Kidney (tissue), 14 donors: ENCODE measurements around the gene CATSPER1. TPM values are rescaled to one million over a fixed set of nuclear protein-coding genes. Genes with fewer than 3 reads are reported as not detected.

ENCODE experiments used
- DNase-seq, 5 donors: peaks; one replicate each; pipeline ENCODE4 v3.0.0-alpha.2; 2013 to 2020
- FAIRE-seq: peaks from 2 replicates; lab custom pipeline; 2012; peaks lifted over from hg19 to GRCh38; lab: Jason Lieb, UNC
- H3K27ac ChIP-seq, 2 donors: one replicate each; pipeline ENCODE4 v1.7.0; 2013; ENCODE audit warnings: low read depth in 2 of 2, low read length in 2 of 2, inconsistent platforms in 1 of 2
- H3K27me3 ChIP-seq: one replicate; pipeline ENCODE4 v1.7.1; 2013; ENCODE audit warnings: low read length, inconsistent platforms; ENCODE audit not compliant: control insufficient read depth, insufficient read depth
- H3K36me3 ChIP-seq, 3 donors: one replicate each; pipeline versions ENCODE4 v1.7.0 to v1.7.1; 2013; ENCODE audit warnings: low read length in 3 of 3, control low read depth in 1 of 3, inconsistent platforms in 1 of 3; ENCODE audit not compliant: insufficient read depth in 3 of 3, control insufficient read depth in 2 of 3
- H3K4me1 ChIP-seq, 3 donors: one replicate each; pipeline versions ENCODE4 v1.7.0 to v1.7.1; 2013; ENCODE audit warnings: low read length in 3 of 3, inconsistent platforms in 1 of 3, low read depth in 1 of 3; ENCODE audit not compliant: control insufficient read depth in 2 of 3, insufficient read depth in 2 of 3
- H3K4me3 ChIP-seq, 3 donors: one replicate each; pipeline versions ENCODE4 v1.7.0 to v1.8.1; 2013; ENCODE audit warnings: low read length in 3 of 3, control low read depth in 1 of 3, inconsistent platforms in 1 of 3
- H3K9ac ChIP-seq, 3 donors: one replicate each; pipeline versions ENCODE4 v1.7.0 to v1.7.1; 2013; ENCODE audit warnings: low read length in 3 of 3, control low read depth in 1 of 3, inconsistent platforms in 1 of 3
- H3K9me3 ChIP-seq, 3 donors: one replicate each; pipeline versions ENCODE4 v1.7.0 to v1.7.1; 2013; ENCODE audit warnings: low read length in 3 of 3, control low read depth in 1 of 3, inconsistent platforms in 1 of 3; ENCODE audit not compliant: control insufficient read depth in 2 of 3, insufficient read depth in 1 of 3
- CTCF ChIP-seq: IDR thresholded peaks from 3 replicates; pipeline ENCODE4 v1.5.1; 2012; ENCODE audit warnings: mild to moderate bottlenecking, moderate library complexity, borderline replicate concordance; ENCODE audit not compliant: insufficient read depth; ENCODE audit errors: extremely low read depth
- intact Hi-C: fragments of 100-400 bp; cut with DNase I; formaldehyde crosslinking; loops from one replicate; pipeline ENCODE4 v1.11.1; 2022
- polyA plus RNA-seq: library from polyadenylated mRNA; stranded (reverse); fragments of 350-450 nt; fragmentation: Illumina TruSeq; extraction: RNeasy Lipid Tissue Mini Kit (QIAGEN cat#74804); gene quantifications from one replicate; pipeline ENCODE4 v1.2.3, GENCODE V29; 2014; ENCODE audit warnings: low read depth, low replicate concordance; ENCODE audit not compliant: insufficient read depth
- total RNA-seq: library from RNA; stranded (reverse); fragmentation: NEBNext Ultra II Directional; extraction: Animal tissue kit (Norgen Biotek cat#: 25700); gene quantifications from one replicate; pipeline ENCODE4 v1.2.1, GENCODE V29; 2021
- donor health status: control.
- donor health status: control.
- donor health status: control.
- donor health status: control.
- donor health status: control.
- donor health status: DM: yes; HTN: yes; CAD: no.
- donor health status: Normal renal cell carcinoma (clear cell type).

The CATSPER1 gene
- total and polyA plus RNA-seq, 2 donors from 2014 or later: 0.76 TPM; not detected in 1

DNA sequence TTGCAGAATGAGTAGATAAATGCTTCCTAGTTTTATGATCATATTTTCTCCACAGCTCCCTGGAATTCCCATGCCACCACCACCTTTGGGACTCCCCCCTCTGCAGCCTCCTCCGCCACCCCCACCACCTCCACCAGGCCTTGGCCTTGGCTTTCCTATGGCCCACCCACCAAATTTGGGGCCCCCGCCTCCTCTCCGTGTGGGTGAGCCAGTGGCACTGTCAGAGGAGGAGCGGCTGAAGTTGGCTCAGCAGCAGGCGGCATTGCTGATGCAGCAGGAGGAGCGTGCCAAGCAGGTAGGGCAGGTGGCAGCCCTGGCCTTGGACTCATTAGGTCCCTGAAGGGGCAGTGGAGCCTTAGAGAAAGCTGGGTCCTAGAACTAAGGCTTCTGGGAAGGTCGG, 28.7 kb upstream of the CATSPER1 start:
- no peak for FAIRE-seq
- no peak overlapping the region for H3K27ac ChIP-seq
- no peaks in the 10 kb centered on the region for H3K9me3 ChIP-seq
- no peak overlapping the region for H3K9ac ChIP-seq
- H3K36me3 ChIP-seq: peaks cover 6 to 49% (median 36%) of the 10 kb centered on the region in 3 donors
- intact Hi-C loops: no loop called here
- H3K27me3 ChIP-seq: no peaks in the 10 kb centered on the region
- peak in 1 of 5 donors; percentile 66 for DNase-seq
- TF ChIP-seq CTCF: no peak
- H3K4me1 ChIP-seq: peaks cover 0 to 13% (median 5%) of the 10 kb centered on the region in 3 donors
- H3K4me3 ChIP-seq: no peak overlapping the region

DNA sequence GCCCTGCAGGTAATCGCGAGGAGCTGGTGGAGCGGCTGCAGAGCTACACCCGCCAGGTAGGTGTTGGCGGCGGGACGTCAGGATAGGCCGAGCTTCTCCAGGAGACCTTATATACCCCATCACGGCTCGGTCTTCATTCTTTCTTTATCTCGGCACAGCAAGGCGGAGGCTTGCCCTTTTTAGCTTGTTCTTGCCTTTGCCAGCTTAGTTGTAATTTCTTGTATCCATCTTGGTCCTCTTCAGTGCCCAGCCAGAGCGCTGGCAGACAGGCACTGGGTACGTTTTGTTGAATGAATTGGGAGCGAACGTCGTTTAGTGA, 26.3 kb upstream of the CATSPER1 start:
- Histone ChIP-seq H3K27ac (peak overlapping the region; percentile 55 to 63), H3K9me3 (no peaks in the 10 kb centered on the region), H3K4me1 (peaks cover 0 to 15% (median 5%) of the 10 kb centered on the region in 3 donors), H3K36me3 (peaks cover 0 to 26% (median 18%) of the 10 kb centered on the region in 3 donors), H3K27me3 (no peaks in the 10 kb centered on the region), H3K4me3 (peak overlapping the region; percentile 88 to 95 (median 88)), H3K9ac (peak overlapping the region; percentile 72 to 94 (median 91))
- intact Hi-C loops: no loop called here
- TF ChIP-seq CTCF: no peak
- FAIRE-seq: no peak
- DNase-seq: peak in 1 of 5 donors; percentile 43

DNA sequence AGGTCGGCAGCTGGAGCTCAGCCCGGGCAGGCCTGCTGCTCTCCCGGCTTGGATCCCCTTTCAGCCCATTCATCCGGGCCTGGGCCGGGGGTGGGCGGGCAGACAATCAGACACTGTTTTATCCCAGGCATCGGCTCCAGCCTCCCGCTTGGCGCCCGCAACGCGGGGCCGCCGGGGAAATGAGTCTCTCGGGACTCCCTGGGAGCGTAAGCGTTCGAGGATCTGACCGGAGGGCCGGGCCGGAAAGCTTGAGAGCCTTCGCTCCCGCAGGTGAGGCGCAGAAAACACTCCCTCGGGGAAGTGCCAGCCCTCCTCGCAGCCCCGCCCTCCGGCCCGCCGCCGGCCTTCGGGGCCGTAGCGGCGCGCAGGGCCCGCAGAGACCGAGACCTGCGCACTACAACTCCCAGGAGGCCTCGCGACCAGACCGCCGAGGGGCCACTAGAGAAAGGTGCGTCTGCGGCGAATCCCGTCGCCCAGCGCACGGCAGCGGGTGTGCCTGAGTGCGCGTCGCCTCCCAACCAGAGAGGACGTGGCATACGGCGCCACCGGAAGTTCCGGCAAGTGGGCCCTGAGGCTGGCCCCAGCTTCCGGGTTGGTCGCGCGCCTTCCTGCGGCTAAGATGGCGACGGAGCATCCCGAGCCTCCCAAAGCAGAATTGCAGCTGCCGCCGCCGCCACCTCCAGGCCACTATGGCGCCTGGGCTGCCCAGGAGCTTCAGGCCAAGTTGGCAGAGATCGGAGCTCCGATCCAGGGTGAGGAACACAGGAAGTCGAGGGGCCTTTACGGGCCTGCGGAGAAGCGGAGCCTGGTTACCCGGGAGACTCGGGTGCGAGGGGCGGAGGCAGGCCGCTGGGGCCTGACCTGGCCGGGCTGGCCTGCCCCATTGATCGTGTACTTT, 25.7 kb upstream of the CATSPER1 start, which contains the start of gene SF3B2:
Gene SF3B2, plus strand, starts transcription at position 599 of the 898 bp plus-strand sequence. Its CDS starts 21 bp downstream, at position 620.
- H3K36me3 ChIP-seq: peaks cover 0 to 21% (median 16%) of the 10 kb centered on the region in 3 donors
- DNase-seq (peak; percentile 98 to 100 (median 99)), FAIRE-seq (no peak)
- intact Hi-C loops: no loop called here
- peak within 1 kb of the TSS; percentile 88 to 95 (median 88) for H3K4me3 ChIP-seq
- peaks cover 0 to 20% (median 10%) of the 10 kb centered on the region in 3 donors for H3K4me1 ChIP-seq
- peak within 1 kb of the TSS; percentile 73 to 83 for H3K27ac ChIP-seq
- no peak for TF ChIP-seq CTCF
- H3K9me3 ChIP-seq: no peaks in the 10 kb centered on the region
- H3K9ac ChIP-seq: peak within 1 kb of the TSS; percentile 83 to 94 (median 91)
- no peaks in the 10 kb centered on the region for H3K27me3 ChIP-seq
